ENCODE data around the gene MTMR4. TPM values are rescaled to one million over a fixed set of nuclear protein-coding genes. Genes with fewer than 3 reads are reported as not detected.

Gene MTMR4
- total and polyA plus RNA-seq, 2 experiments from 2014 or later, result 25.2 to 47.8 TPM

- H3K27ac ChIP-seq, result no peak overlapping the region
- H2AFZ ChIP-seq, result no peak overlapping the region
- TF ChIP-seq CTCF (IDR thresholded peaks at IDR 0.05; ENCODE audit: poor library complexity) (no peak), EZH2phosphoT487 (IDR thresholded peaks at IDR 0.05; ENCODE audit: low read depth, severe bottlenecking, unreplicated experiment) (no peak), EZH2 (IDR thresholded peaks at IDR 0.05; ENCODE audit: borderline replicate concordance) (no peak)
- H3K27me3 ChIP-seq, result peaks cover 23% of the 10 kb centered on the region
- H3K4me3 ChIP-seq, result no peak overlapping the region
- DNase-seq (ENCODE audit: low spot score), result no peak
- no peak overlapping the region for H3K4me2 ChIP-seq
- H4K20me1 ChIP-seq (ENCODE audit: insufficient read depth, poor library complexity, severe bottlenecking), result no peaks in the 10 kb centered on the region
- WGBS (ENCODE audit: low lambda C conversion rate, missing lambda C conversion rate), result 89% methylated on average over 4 of the region's 4 CpGs
- peaks cover 2% of the 10 kb centered on the region for H3K4me1 ChIP-seq (ENCODE audit: insufficient read depth)
- no peaks in the 10 kb centered on the region for H3K79me2 ChIP-seq
- no peaks in the 10 kb centered on the region for H3K9me3 ChIP-seq (ENCODE audit: low read depth)
- no peaks in the 10 kb centered on the region for H3K36me3 ChIP-seq (replicated peaks; ENCODE audit: insufficient read depth, low read depth)
- H3K9me2 ChIP-seq (replicated peaks; ENCODE audit: insufficient read depth), result no peaks in the 10 kb centered on the region
Measured at GRCh38 chr17:58534901-58535421, 20.5 kb upstream of the MTMR4 start.

- Histone ChIP-seq H3K27ac (no peak overlapping the region), H3K4me1 (ENCODE audit: insufficient read depth) (peaks cover 2% of the 10 kb centered on the region), H3K9me3 (ENCODE audit: low read depth) (no peaks in the 10 kb centered on the region), H3K4me2 (no peak overlapping the region), H3K4me3 (no peak overlapping the region), H2AFZ (no peak overlapping the region), H3K36me3 (replicated peaks; ENCODE audit: insufficient read depth, low read depth) (no peaks in the 10 kb centered on the region), H4K20me1 (ENCODE audit: insufficient read depth, poor library complexity, severe bottlenecking) (no peaks in the 10 kb centered on the region), H3K9me2 (replicated peaks; ENCODE audit: insufficient read depth) (no peaks in the 10 kb centered on the region), H3K27me3 (peaks cover 23% of the 10 kb centered on the region), H3K79me2 (no peaks in the 10 kb centered on the region)
- no peak for DNase-seq (ENCODE audit: low spot score)
- WGBS (ENCODE audit: low lambda C conversion rate, missing lambda C conversion rate), result 70% methylated on average over 3 of the region's 3 CpGs
- TF ChIP-seq EZH2phosphoT487 (IDR thresholded peaks at IDR 0.05; ENCODE audit: low read depth, severe bottlenecking, unreplicated experiment) (no peak), CTCF (IDR thresholded peaks at IDR 0.05; ENCODE audit: poor library complexity) (no peak), EZH2 (IDR thresholded peaks at IDR 0.05; ENCODE audit: borderline replicate concordance) (no peak)
Measured at GRCh38 chr17:58534331-58534730, 19.9 kb upstream of the MTMR4 start.

GRCh38 chr17:58533616-58534188 lies 19.3 kb upstream of the MTMR4 start:
- DNase-seq (ENCODE audit: low spot score), result no peak
- H3K9me3 ChIP-seq (ENCODE audit: low read depth), result no peaks in the 10 kb centered on the region
- no peak overlapping the region for H3K4me2 ChIP-seq
- no peaks in the 10 kb centered on the region for H3K79me2 ChIP-seq
- H3K4me3 ChIP-seq, result no peak overlapping the region
- TF ChIP-seq CTCF (IDR thresholded peaks at IDR 0.05; ENCODE audit: poor library complexity) (no peak), EZH2 (IDR thresholded peaks at IDR 0.05; ENCODE audit: borderline replicate concordance) (no peak), EZH2phosphoT487 (IDR thresholded peaks at IDR 0.05; ENCODE audit: low read depth, severe bottlenecking, unreplicated experiment) (no peak)
- H3K4me1 ChIP-seq (ENCODE audit: insufficient read depth), result peaks cover 2% of the 10 kb centered on the region
- H3K36me3 ChIP-seq (replicated peaks; ENCODE audit: insufficient read depth, low read depth), result no peaks in the 10 kb centered on the region
- WGBS (ENCODE audit: low lambda C conversion rate, missing lambda C conversion rate), result 95% methylated on average over 5 of the region's 5 CpGs
- no peaks in the 10 kb centered on the region for H4K20me1 ChIP-seq (ENCODE audit: insufficient read depth, poor library complexity, severe bottlenecking)
- no peak overlapping the region for H3K27ac ChIP-seq
- H3K27me3 ChIP-seq, result peaks cover 23% of the 10 kb centered on the region
- no peak overlapping the region for H2AFZ ChIP-seq
- no peaks in the 10 kb centered on the region for H3K9me2 ChIP-seq (replicated peaks; ENCODE audit: insufficient read depth)
